ENCODE results near the gene BLCAP. TPM values are rescaled to one million over a fixed set of nuclear protein-coding genes. Genes with fewer than 3 reads are reported as not detected.
A peak's percentile ranks its signal among the peaks of the same experiment; 100 is the strongest.
"Not testable (repeated sequence)": the region's sequence is repeated elsewhere in the genome, so short reads cannot be mapped to it uniquely, and the experiment has no call there.

BLCAP gene
- total RNA-seq, 2 donors from 2014 or later, result 66.6 to 78.7 TPM

- Histone ChIP-seq H3K27me3 (no peaks in the 10 kb centered on the region), H3K27ac (no peak overlapping the region), H3K9me3 (no peaks in the 10 kb centered on the region), H3K4me1 (no peaks in the 10 kb centered on the region), H3K4me3 (no peak overlapping the region), H3K36me3 (no peaks in the 10 kb centered on the region)
- no peak for DNase-seq (ENCODE audit: low spot score)
- TF ChIP-seq CTCF (IDR thresholded peaks at IDR 0.05), result no peak
These were observed 35.5 kb downstream of the BLCAP start for GRCh38 chr20:37492096-37492625.

GRCh38 chr20:37490663-37491350 lies 36.9 kb downstream of the BLCAP start:
- Histone ChIP-seq H3K27ac (no peak overlapping the region), H3K9me3 (no peaks in the 10 kb centered on the region), H3K36me3 (no peaks in the 10 kb centered on the region), H3K4me1 (no peaks in the 10 kb centered on the region), H3K27me3 (no peaks in the 10 kb centered on the region), H3K4me3 (no peak overlapping the region)
- no peak for TF ChIP-seq CTCF (IDR thresholded peaks at IDR 0.05)
- DNase-seq (ENCODE audit: low spot score), result no peak

- H3K4me3 ChIP-seq; DNase-seq (ENCODE audit: low spot score); H3K27ac ChIP-seq; H3K9me3 ChIP-seq; H3K36me3 ChIP-seq; H3K27me3 ChIP-seq; H3K4me1 ChIP-seq: not testable (repeated sequence)
These were observed 41.5 kb downstream of the BLCAP start for GRCh38 chr20:37486209-37486608.

GRCh38 chr20:37484331-37484730 lies 43.3 kb downstream of the BLCAP start:
- no peaks in the 10 kb centered on the region for H3K27me3 ChIP-seq
- no peak for TF ChIP-seq CTCF (IDR thresholded peaks at IDR 0.05)
- H3K4me3 ChIP-seq, result no peak overlapping the region
- no peaks in the 10 kb centered on the region for H3K36me3 ChIP-seq
- H3K27ac ChIP-seq, result no peak overlapping the region
- DNase-seq (ENCODE audit: low spot score), result no peak
- H3K4me1 ChIP-seq, result no peaks in the 10 kb centered on the region
- H3K9me3 ChIP-seq, result no peaks in the 10 kb centered on the region

- no peak for DNase-seq (ENCODE audit: low spot score)
- Histone ChIP-seq H3K4me3 (no peak overlapping the region), H3K27me3 (no peaks in the 10 kb centered on the region), H3K36me3 (no peaks in the 10 kb centered on the region), H3K9me3 (no peaks in the 10 kb centered on the region), H3K27ac (no peak overlapping the region), H3K4me1 (no peaks in the 10 kb centered on the region)
- no peak for TF ChIP-seq CTCF (IDR thresholded peaks at IDR 0.05)
These were observed 46.1 kb downstream of the BLCAP start for GRCh38 chr20:37481610-37482009.

GRCh38 chr20:37480919-37481318 lies 46.8 kb downstream of the BLCAP start:
- H3K4me1 ChIP-seq, result no peaks in the 10 kb centered on the region
- no peaks in the 10 kb centered on the region for H3K36me3 ChIP-seq
- no peaks in the 10 kb centered on the region for H3K9me3 ChIP-seq
- TF ChIP-seq CTCF (IDR thresholded peaks at IDR 0.05), result no peak
- H3K4me3 ChIP-seq, result no peak overlapping the region
- H3K27ac ChIP-seq, result no peak overlapping the region
- peak; percentile 68 for DNase-seq (ENCODE audit: low spot score)
- no peaks in the 10 kb centered on the region for H3K27me3 ChIP-seq

Measured in right atrium auricular region (tissue), 2 donors.